Ovary (tissue), 3 donors: Measurements from ENCODE around the gene NPIPA7.
"Not testable (repeated sequence)": the region's sequence is repeated elsewhere in the genome, so short reads cannot be mapped to it uniquely, and the experiment has no call there.

Source experiments
- CTCF ChIP-seq, 3 donors: fragments of 450-650 bp in 2 of 3; fragments of 200-600 bp in 1 of 3; IDR thresholded peaks; one replicate each; pipeline versions ENCODE4 v1.5.1 to v1.8.0; 2016 to 2022; ENCODE audit warnings: antibody characterized with exemption in 3 of 3, mild to moderate bottlenecking in 1 of 3
- EP300 ChIP-seq: sonication (generic); formaldehyde crosslinking; IDR thresholded peaks from one replicate; pipeline ENCODE4 v1.6.1; 2017; ENCODE audit warnings: antibody characterized with exemption
- POLR2A ChIP-seq: fragments of 450-650 bp; IDR thresholded peaks from one replicate; pipeline ENCODE4 v1.6.1; 2017; ENCODE audit warnings: antibody characterized with exemption, mild to moderate bottlenecking, moderate library complexity
- donor health status: DM: no; HTN: no; CAD: no.

- not testable (repeated sequence) for TF ChIP-seq CTCF (IDR thresholded peaks at IDR 0.05); EP300; POLR2A
Observed at GRCh38 chr16:16365851-16366250, 13.1 kb upstream of the NPIPA7 start.
